HG02840 (cell line): ENCODE data around the gene MORN1.

Source experiments
- ATAC-seq: cut with Tn5 transposase; IDR thresholded peaks from one replicate; pipeline ENCODE4 v1.9.1; 2021; ENCODE audit warnings: mild to moderate bottlenecking, moderate library complexity, moderate number of reproducible peaks; ENCODE audit not compliant: unreplicated experiment, low FRiP score

The MORN1 gene

DNA sequence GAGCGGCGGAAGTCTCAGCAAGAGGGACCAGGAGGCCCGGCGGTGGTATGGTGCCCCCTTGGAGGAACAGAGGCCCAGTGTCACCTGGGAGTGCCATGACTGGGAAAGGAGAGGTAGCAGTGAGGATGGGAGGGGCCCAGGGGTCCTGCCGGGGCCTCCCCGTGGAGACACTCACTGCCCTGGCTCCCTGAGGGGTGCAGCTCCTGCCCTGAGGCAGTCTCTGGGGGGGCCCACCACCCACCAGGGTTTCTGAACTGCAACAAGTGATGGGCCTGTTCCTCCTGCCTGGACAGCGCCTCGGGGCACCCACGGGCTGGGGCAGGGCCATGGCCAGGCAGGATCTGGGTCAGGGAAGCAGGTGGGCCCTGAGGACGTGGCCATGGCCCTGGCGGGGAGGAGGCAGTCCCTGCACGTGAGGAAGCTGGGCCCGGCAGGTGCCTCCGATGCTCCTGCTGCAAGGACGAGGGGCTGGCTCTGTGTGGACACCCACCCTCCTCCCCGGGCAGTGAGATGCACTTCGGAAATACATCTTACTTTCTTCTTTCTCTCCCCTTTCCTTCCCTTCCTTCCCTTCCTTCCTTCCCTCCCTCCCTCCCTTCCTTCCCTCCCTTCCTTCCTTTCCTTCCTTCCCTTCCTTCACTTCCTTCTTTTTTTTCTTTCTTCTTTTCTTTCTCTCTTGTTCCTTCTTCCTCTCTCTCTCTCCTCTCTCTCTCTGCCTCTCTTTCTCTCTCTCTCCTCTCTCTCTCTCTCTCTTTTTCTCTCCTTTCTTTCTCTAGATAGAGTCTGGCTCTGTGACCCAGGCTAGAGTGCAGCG lies 66.6 kb downstream of the MORN1 start:
- no peak for ATAC-seq

DNA sequence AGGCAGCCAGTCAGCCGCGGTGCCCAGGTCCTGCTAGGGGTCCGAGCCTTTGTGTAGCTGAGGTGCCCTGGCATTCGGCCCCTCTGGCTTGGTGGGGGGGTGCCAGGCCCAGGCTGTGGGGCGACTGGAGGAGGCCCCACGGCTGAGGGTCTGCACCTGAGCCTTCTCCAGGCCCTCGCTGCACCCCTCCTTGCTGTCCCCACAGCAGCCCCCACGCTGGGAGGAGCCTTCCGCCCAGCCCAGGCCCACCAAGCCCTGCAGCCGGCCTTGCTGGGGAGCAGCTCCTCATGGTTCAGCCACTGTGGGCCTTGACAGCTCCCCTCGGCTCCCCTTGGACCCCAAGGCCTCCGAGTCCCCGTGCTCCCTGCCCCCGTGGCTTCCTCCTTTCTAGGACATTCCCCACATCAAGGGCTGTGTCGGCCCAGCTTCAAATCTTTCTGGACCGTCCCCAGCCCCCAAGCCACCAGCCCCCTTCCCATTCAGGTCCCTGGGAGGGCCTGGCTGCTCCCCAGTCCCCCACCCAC lies 67.8 kb downstream of the MORN1 start:
- ATAC-seq: no peak

DNA sequence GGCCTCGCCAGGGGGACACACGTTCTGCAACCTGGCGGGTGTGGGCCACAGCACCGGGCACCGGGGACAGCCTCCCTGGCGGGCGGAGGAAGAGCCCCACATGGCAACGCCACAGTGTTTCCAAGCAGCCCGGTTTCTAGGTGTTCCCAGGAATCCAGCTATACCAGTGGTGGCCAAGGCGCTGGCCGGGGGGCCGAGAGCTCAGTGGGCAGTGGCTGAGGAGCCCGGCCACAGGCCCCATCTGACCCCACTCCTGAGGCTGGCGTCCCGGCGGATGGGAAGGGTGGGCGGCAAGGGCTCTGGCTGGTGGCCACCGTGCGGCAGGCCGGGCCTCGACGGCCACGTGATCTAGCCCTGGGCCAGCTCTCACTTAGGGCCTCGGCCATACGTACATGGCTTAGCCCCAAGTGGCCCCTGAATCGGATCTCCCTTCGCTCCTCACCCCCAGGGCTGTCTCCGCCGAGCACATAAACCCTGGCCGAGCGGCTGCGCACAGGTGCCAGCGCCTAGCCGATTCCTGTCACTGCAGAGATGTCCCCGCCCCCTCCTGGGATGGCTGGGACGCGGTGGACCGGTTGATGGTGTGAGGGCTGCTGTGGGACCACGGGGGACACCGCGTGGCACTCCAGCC lies 68.7 kb downstream of the MORN1 start:
- ATAC-seq: no peak

DNA sequence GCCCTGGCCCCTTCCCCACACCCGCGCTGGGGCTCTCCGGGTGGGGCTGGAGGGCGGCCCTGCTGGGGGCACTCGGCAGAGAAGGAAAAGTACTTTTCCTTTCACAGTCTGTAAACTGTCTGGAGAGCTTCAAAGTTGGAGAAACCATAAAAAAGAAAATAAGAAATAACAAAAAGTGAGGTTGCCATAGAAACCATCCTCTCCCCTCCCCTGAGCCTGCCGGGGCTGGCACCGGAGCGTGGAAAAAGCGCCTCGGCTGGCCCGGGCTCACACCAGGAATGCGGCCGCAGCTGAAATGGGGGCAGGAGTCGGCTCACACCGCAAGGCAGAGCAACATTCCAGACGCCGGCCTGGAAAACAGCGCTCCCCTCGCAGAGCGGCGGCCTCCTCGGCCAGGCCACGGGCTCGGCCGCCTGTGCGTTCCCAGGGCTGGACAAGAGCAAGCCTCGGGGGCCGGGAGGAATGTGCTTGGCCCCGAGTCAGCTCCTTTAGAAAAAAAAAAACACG lies 69.2 kb downstream of the MORN1 start:
- ATAC-seq: no peak

DNA sequence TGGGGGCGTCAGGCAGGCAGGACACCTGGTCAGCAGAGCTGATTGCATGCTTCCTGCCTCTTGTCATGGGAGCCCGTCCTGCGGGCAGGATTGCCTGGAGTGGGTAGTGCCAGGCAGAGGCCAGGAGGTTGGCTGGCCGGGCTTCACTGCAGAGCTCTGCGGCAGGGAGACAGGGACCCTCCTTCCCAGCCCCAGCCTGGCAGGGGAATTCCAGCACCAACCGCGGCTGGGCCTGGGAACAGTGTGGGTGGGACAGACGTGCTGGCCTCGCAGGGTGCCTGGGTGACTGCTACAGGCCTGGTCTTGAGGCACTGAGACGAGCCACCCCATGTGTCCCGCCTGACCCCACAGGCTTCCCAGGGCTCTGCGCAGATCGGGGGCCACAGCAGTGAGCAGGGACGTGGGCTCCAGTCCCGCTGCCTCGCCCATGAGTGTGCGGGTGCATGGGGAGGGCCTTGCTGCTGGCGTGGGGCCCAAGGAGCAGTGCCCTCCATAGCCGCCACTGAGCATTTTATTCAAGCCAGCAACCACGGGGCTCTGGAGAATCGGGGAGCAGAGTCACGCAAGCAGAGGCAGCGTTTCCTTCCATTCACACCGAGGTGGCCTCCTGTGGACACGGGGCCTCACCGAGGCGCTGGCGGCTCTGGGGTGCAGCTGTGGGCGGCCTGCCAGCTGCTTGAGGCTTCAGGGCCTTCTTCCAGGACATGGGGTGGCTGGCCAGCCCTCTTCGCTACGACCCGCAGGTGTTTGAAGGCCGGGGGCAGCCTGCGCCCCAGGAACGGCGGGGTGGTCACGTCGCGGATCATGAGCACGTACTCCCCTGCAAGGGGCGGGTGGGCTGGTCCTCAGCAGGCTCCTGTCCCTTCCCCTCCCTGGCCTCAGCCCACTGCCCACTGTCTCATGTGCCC lies 70.3 kb downstream of the MORN1 start:
- ATAC-seq: no peak

DNA sequence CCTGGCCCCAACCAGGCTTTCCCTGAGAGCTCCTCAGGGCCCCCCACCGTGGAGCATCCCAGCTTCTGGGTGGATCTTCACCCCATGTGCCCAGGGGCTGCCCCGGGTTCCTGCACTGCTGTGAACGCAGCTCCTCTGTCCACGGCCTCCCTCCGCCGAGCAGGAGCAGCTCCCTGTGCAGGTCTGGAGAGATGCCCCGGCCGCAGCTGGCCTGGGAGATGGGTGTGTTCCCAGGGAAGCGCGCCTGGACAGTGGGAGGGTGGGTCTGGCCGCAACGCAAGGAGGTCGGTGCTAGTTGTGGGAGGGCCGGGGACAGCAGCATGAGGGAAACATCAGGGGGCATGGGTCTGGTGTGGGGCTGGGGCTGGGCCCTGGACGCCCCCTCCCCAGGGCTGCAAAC lies 71.3 kb downstream of the MORN1 start:
- no peak for ATAC-seq

DNA sequence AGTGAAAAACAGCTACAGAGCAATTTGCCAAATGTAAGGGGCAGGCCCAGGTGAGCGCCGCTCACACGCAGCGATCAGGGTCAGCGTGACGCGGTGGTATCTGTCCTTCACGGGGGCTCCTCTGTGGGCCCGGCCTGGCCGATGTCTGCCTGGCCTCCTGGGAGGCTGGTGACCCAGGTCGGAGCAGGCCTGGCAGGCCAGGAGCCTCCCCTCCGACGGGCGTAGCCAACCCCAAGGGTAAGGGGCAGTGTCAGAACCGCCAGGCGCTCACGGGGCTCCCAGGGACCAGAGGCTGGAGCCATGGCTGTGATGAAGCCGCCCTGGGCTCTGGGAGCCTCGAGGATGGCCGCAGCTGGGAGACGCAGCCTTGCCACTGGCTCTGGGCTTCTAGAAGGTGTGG lies 72.1 kb downstream of the MORN1 start:
- ATAC-seq: no peak

DNA sequence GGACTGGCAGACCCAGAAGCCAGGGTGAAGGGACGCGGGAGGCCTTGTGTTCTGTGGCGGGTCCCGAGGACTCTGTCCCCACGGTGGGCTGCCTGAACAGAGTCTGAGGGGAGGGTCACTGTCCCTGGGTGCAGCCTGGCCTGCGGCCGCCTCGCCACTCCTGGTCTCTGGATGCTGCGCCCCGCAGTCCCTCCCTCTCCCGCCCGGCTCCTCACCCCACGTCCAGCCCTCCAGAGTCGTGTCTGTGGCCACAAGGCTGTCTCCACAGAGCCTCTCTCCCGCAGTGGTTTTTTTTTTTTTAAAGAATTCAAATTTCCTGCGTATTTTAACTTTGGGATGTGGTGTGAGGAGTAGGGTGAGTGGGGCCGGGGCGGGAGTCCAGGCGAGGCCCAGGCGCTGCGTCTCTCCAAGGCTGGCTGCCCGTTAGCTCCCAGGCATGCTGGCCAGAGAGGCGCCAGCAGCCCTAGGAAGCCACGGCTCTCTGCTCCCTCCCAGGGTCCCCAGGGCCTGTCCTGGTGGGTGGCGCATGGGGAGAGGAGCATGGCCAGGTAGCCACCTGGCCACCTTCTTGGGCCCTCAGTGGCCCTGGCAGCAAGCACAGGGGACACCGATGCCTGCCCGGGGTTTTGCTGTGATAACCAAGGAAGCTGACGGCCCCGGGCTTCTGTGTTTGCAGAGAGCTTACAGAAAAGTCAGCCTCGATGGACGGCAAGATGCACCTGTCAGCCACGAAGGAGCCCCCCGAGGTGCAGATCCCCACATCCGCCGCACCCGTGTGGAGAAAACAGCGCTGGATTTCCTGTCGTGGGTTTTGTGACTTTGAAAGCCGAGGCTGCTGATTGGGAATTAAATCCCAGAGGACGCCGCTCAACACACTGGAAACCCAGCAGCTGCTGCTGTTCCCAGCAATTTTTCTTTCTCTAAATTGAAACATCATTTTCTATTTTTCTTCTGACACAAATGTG lies 72.8 kb downstream of the MORN1 start:
- ATAC-seq: no peak

DNA sequence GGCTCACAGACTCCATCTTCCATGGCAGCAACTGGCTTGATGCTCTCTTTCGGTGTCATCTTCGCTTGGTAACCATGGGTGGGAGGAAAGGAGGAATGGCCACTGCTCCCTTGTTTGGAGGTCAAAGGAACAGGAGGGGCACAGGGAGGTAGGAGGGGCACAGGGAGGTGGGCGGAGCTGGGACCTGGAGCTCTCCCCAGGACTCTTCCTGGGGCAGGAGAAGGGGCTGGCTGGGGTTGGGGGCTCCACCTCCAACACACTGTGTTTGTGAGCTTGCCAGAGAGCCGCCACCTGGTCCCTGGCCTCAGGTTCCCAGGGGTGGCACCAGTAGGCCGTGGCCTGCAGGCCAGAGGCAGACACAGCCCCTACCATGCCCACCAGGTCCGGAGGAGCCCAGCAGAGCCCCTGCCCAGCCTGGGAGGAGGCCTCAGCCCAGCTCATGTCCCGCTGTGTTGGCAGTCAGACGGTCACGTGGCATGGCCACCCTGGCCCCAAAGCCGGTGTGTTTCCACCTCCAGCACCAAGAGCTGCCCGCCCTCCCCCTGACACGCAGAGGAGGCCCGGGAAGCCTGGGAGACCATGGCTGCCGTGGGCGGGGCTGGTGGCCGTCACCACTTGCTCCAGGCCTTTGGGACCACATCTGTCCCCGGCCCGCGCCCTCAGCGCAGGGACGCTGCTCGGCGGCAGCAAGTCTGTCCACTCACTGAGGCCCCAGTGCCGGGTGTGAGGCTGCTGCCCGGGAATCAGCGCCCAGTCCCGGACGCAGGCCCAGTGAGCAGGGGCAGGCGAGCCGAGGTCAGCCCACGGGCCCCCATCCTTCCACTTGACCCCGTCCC lies 73.9 kb downstream of the MORN1 start:
- no peak for ATAC-seq

DNA sequence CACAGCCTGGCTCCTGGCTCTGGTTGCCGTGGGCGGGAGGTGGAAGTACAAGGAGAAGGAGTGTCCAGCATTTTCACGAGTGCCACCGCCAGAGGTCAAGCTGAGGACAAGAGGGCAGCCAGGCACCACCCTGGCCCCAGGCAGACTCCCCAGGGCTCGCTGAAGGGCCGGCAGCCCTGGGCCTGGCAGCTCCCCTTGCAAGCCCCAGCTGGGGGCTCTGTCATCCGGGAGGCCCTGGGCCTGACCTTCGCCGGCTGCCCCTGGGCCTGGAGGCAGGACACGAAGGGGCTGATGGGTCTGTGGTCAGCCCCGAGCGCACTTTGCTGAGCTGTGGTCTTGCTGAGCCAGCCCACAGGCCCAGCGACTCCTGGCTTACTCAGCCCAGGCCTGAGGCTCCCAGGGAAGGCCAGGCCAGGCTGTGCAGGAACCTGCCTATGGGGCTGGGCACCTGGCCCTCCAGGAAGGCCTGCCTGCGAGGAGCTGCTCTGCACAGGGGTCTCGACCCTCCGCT lies 74.8 kb downstream of the MORN1 start:
- ATAC-seq: no peak

DNA sequence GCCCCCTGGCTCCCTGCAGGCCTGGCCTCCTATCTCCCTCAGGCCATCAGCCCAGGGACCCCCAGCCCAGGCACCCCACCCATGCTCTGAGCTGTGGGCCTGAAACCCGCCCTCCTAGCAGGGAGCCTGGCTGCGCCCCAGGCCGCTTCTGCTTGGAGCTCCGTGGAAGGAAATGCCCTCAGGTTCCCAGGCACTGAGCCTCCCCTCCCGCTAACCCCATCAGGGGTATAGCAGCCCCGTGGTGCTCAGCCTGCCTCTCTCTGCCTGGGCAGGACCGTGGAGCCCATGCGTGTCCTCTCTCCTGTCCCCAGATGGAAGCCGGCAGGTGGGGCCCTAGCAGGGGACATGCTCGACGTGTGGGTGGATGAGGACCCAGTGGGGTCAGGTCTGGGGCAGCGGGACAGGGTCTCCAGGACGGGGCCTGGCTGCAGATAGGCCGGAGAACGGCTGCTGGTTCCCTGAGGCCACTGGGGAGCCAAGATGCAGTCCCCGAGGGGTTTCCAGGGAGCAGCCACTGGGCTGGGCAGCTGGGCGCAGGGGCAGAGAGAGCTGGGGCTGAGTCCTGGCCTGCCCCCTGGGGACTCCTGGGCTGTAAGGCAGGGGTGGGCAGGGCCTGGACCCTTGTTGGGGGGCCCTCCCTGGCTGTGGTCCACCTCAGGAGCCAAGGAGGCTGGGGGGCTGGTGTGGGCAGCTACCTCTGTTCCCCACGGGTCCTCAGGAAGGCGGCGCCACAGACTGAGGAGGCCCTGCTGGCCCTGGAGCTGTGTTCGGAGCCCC lies 75.5 kb downstream of the MORN1 start:
- no peak for ATAC-seq

DNA sequence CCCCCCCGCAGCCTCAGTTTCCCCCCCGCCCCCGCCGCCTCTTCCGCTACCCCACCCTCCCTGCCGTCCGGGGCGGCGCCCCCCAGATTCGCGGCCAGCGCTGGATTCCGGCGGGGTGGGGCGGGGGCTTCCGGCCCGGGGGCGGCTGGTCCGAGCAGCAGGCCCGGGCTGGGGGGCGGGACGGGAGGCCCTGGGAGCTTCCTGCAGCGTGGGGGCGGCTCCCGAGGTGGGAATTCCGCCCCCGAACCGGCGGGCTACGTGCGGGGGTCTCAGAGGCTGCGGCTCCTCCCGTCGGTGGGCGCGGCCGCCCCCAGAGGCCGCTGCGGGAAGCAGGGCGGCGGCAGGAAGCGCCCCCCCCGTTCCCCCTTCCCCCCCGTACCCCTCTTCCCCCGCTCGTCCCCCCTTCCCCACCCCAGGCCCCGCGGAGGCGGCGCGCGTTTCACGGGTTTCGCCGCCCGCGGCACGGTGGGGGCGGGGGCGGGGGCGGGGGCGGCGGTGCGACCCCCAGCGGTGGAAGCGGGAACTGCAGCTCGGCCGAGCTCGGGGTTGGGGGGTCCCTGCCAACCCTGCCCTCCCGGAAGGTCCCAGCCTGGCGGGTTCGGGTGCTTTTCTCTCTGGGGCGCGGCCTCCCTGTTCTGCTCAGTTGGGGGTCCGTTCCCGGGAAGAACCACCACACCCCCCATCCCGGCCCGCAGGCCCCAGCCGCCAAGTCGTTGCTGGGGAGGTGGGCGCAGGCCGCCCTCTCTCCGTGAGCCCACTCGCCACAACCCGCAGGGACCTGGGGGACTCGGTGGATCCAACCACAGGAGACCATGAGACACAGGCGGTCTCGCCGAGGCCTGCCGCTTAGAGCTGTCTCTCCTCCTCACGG lies 76.3 kb downstream of the MORN1 start:
- no peak for ATAC-seq

DNA sequence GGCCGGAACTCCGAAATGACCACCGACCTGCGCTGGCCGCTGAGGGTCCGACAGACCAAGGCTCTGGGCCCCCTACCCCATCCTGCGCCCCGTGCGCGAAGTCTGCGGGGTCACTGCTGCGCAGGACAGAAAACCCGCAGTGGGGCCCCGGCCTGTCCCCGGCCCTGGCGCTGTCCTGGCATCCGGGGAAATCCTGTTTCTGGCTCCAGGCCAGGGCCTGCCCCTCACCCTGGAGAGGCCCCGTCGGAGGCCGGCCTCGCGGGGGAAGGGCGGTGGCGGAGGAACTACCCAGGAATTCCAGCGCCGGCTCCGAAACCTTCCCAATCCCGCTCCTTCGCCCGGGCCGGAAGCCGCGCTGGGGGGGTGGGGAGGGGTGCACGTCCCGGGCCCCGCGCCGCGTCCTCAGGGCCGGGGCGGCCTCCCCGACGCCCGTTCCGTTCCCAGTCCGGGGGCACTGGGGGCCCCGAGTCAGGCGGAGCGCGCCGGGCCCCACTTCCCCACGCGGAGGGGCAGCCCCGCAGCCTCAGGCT lies 77.0 kb downstream of the MORN1 start:
- ATAC-seq: no peak

DNA sequence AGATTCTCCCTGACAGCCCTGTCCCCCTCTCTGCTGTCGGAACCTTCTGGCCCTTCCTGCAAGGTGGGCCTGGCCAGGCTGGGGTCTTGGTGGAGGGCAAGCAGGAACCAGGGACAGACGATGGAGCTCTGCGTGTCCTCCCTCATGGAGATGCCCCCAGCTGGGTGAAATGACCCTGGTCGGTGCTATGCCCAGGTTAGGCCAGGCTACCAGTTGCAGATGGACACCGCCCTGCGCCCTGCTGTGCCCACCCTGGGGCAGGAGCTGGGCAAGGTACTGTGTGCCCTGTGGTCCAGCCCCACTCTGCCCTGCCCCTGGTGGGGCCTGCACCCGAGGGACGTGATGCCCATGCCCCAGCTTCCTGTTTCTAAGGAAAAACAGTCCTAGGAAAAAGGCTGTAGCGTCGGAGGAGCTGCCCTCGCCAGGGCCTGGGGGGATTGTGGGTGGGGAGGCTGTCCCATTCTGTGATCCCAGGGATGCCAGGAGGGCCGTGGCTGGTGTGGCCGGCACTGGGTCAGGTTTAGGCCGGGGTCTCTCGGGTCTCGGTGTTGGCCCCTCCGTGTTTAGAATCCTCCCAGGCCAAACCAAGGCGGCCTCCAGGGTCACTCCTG lies 77.6 kb downstream of the MORN1 start:
- no peak for ATAC-seq

DNA sequence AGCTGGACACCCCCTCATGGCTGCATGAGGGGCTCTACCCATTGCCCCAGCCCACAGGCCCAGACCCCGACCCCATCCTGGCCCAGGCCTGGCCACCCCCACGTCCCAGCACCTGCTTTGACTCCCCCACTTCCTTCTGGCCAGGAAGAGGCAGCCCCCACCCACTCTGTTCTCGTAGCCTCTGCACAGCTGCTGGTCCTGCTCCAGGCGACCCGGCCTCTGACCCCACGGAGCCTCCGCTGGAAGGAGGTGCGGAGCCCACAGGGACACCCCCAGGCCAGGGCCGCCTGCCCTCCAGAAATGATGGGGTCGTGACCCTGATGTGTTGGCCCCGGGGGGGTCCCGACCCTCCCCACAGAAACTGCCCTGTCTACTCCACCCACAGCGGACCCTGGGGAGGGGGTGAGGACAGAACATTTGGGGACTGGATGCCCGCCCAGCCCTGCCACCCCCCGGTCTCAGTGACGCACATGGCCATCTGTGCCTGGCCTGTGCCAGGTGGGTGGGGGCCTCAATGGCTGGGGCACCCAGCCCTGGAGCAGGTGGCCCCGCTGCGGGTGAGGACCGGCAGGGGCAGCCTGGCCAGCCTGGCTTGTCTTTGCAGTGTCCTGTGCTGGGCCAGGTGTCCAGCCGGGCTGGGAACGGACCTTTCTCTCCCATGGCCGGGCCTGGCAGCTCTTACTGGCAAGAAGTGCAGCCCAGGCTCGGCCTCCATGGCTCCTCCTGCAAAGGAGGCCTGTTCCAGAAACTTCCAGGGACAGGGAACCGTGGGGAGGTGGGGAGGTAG lies 78.6 kb downstream of the MORN1 start:
- ATAC-seq: no peak

DNA sequence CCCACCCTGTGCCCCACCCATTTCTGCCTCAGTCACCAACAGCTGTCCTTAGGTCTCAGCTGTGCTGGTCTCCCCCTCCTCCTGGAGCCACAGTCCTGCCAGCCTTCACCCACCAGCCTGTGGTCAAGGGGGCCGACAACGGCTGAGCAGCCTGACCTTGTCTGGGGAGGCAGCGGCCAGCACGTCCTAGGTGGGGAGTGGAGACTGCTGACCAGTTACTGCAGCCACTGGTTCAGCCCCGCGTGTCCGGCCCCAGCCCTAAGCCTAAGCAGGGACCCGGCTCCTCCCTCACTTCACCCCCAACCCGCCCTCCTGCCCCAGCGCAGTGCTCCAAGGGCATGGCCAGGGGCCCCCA lies 79.2 kb downstream of the MORN1 start:
- no peak for ATAC-seq
